DND-41 (cell line): ENCODE results near the gene ZNF624.
"Not testable (repeated sequence)": the region's sequence is repeated elsewhere in the genome, so short reads cannot be mapped to it uniquely, and the experiment has no call there.

ENCODE experiments used
- EZH2 ChIP-seq: IDR thresholded peaks from 3 replicates; pipeline ENCODE4 v1.6.1; 2012; ENCODE audit warnings: borderline replicate concordance, low read depth, mild to moderate bottlenecking, moderate library complexity, low read length, inconsistent platforms; ENCODE audit not compliant: severe bottlenecking
- TF ChIP-seq, protein P1 (sequence below): IDR thresholded peaks from 2 replicates; pipeline ENCODE4 v1.5.1; 2012; ENCODE audit warnings: borderline replicate concordance, low read length, moderate library complexity, mild to moderate bottlenecking; ENCODE audit not compliant: poor library complexity, severe bottlenecking; ENCODE audit errors: extremely low read depth

GRCh38 chr17:16697603-16698002 lies 44.0 kb upstream of the ZNF624 start:
- TF ChIP-seq EZH2 = not testable (repeated sequence)
- TF ChIP-seq, protein P1, sequence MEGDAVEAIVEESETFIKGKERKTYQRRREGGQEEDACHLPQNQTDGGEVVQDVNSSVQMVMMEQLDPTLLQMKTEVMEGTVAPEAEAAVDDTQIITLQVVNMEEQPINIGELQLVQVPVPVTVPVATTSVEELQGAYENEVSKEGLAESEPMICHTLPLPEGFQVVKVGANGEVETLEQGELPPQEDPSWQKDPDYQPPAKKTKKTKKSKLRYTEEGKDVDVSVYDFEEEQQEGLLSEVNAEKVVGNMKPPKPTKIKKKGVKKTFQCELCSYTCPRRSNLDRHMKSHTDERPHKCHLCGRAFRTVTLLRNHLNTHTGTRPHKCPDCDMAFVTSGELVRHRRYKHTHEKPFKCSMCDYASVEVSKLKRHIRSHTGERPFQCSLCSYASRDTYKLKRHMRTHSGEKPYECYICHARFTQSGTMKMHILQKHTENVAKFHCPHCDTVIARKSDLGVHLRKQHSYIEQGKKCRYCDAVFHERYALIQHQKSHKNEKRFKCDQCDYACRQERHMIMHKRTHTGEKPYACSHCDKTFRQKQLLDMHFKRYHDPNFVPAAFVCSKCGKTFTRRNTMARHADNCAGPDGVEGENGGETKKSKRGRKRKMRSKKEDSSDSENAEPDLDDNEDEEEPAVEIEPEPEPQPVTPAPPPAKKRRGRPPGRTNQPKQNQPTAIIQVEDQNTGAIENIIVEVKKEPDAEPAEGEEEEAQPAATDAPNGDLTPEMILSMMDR = not testable (repeated sequence)
